Activated CD4-positive, alpha-beta T cell treated with anti-CD3 and anti-CD28 coated beads, Interleukin-2, amount 50 U/mL, for 16 hours (primary cell): ENCODE measurements around the gene SPATA19.

Experiments
- DNase-seq: peaks from one replicate; pipeline ENCODE4 v3.0.0-alpha.2; 2020

Gene SPATA19

GRCh38 chr11:133834682-133835592, 10.4 kb downstream of the SPATA19 start:
- peak; percentile 80 for DNase-seq

- no peak for DNase-seq
Measured at GRCh38 chr11:133833898-133834681, 11.2 kb downstream of the SPATA19 start.

GRCh38 chr11:133832991-133833897, 12.1 kb downstream of the SPATA19 start:
- no peak for DNase-seq

- DNase-seq, result no peak
Measured at GRCh38 chr11:133832096-133832990, 13.0 kb downstream of the SPATA19 start.

- DNase-seq, result no peak
Measured at GRCh38 chr11:133830931-133831907, 14.1 kb downstream of the SPATA19 start.

- no peak for DNase-seq
Measured at GRCh38 chr11:133829566-133829965, 15.7 kb downstream of the SPATA19 start.

- no peak for DNase-seq
Measured at GRCh38 chr11:133828871-133829270, 16.4 kb downstream of the SPATA19 start.

GRCh38 chr11:133827556-133827955, 17.8 kb downstream of the SPATA19 start:
- no peak for DNase-seq

- DNase-seq, result no peak
Measured at GRCh38 chr11:133826866-133827265, 18.4 kb downstream of the SPATA19 start.

- DNase-seq, result no peak
Measured at GRCh38 chr11:133825666-133826065, 19.6 kb downstream of the SPATA19 start.

GRCh38 chr11:133825156-133825555, 20.2 kb downstream of the SPATA19 start:
- DNase-seq, result no peak

GRCh38 chr11:133824593-133824992, 20.7 kb downstream of the SPATA19 start:
- no peak for DNase-seq

GRCh38 chr11:133823614-133824013, 21.7 kb downstream of the SPATA19 start:
- no peak for DNase-seq

GRCh38 chr11:133823211-133823610, 22.1 kb downstream of the SPATA19 start:
- no peak for DNase-seq

- peak; percentile 48 for DNase-seq
Measured at GRCh38 chr11:133821776-133822175, 23.5 kb downstream of the SPATA19 start.

GRCh38 chr11:133819746-133820315, 25.5 kb downstream of the SPATA19 start:
- no peak for DNase-seq

- DNase-seq, result no peak
Measured at GRCh38 chr11:133819114-133819513, 26.2 kb downstream of the SPATA19 start.

- no peak for DNase-seq
Measured at GRCh38 chr11:133818302-133818701, 27.0 kb downstream of the SPATA19 start.

GRCh38 chr11:133817449-133817848, 27.9 kb downstream of the SPATA19 start:
- no peak for DNase-seq
